GM12878 (cell line): Measurements from ENCODE around the gene AKT3. TPM values are rescaled to one million over a fixed set of nuclear protein-coding genes. Genes with fewer than 3 reads are reported as not detected.

Experiments
- ASH2L ChIP-seq: fragments of 300-600, 200-600 bp; sonication (generic); IDR thresholded peaks from 2 replicates; pipeline ENCODE4 v1.6.1; 2017; ENCODE audit warnings: low read depth, mild to moderate bottlenecking, borderline replicate concordance
- ATF3 ChIP-seq: IDR thresholded peaks from 2 replicates; pipeline ENCODE4 v1.6.1; 2011; ENCODE audit warnings: low read depth, mild to moderate bottlenecking, low read length, moderate library complexity, borderline replicate concordance; ENCODE audit errors: extremely low read depth
- BRCA1 ChIP-seq: IDR thresholded peaks from 2 replicates; pipeline ENCODE4 v1.6.1; 2011; ENCODE audit warnings: low read depth, low read length, improper control_type of control experiment
- CBX5 ChIP-seq: sonication (generic); IDR thresholded peaks from 2 replicates; pipeline ENCODE4 v1.6.1; 2016; ENCODE audit warnings: low read depth, moderate library complexity, mild to moderate bottlenecking, inconsistent platforms
- CHD1 ChIP-seq: IDR thresholded peaks from 2 replicates; pipeline ENCODE4 v1.6.1; 2012; ENCODE audit warnings: low read depth, low read length, improper control_type of control experiment
- E2F4 ChIP-seq: IDR thresholded peaks from 2 replicates; pipeline ENCODE4 v1.6.1; 2012; ENCODE audit warnings: low read depth, low read length, improper control_type of control experiment
- EGR1 ChIP-seq, 2 experiments: IDR thresholded peaks; 1 replicate in 1 of 2; 2 replicates in 1 of 2; pipeline ENCODE4 v1.6.1; 2011 to 2012; ENCODE audit warnings: low read depth in 2 of 2, low read length in 2 of 2, borderline replicate concordance in 1 of 2, mild to moderate bottlenecking in 1 of 2, moderate library complexity in 1 of 2
- ESRRA ChIP-seq: IDR thresholded peaks from 2 replicates; pipeline ENCODE4 v1.6.1; 2012; ENCODE audit warnings: mild to moderate bottlenecking, low read length, improper control_type of control experiment
- IKZF2 ChIP-seq, 2 experiments: fragments of 450-650 bp; IDR thresholded peaks; 2 replicates each; pipeline ENCODE4 v1.6.1; 2017; ENCODE audit warnings: mild to moderate bottlenecking in 2 of 2, moderate library complexity in 2 of 2
- MXI1 ChIP-seq: fragments of 150-350 bp; IDR thresholded peaks from 2 replicates; pipeline ENCODE4 v1.6.1; 2011; ENCODE audit warnings: low read depth, mild to moderate bottlenecking, inconsistent platforms, low read length, improper control_type of control experiment
- PBX3 ChIP-seq: IDR thresholded peaks from 2 replicates; pipeline ENCODE4 v1.6.1; 2011; ENCODE audit warnings: mild to moderate bottlenecking, low read depth, low read length, moderate library complexity; ENCODE audit not compliant: insufficient replicate concordance
- PML ChIP-seq: IDR thresholded peaks from 2 replicates; pipeline ENCODE4 v1.6.1; 2012; ENCODE audit warnings: low read length, inconsistent platforms
- POLR2A ChIP-seq: IDR thresholded peaks from 2 replicates; pipeline ENCODE4 v1.6.1; 2011; ENCODE audit warnings: low read depth, mild to moderate bottlenecking, low read length
- RBBP5 ChIP-seq: fragments of 200-600 bp; sonication (generic); conservative IDR thresholded peaks from 2 replicates; pipeline ENCODE4 v1.6.1; 2016
- RCOR1 ChIP-seq: conservative IDR thresholded peaks from 2 replicates; pipeline ENCODE4 v1.6.1; 2012; ENCODE audit warnings: low read depth, low read length, improper control_type of control experiment
- RELA ChIP-seq: fragments of 450-650 bp; IDR thresholded peaks from 2 replicates; pipeline ENCODE4 v1.8.0; 2014; ENCODE audit warnings: borderline replicate concordance; ENCODE audit not compliant: partially characterized antibody
- RFX5 ChIP-seq: IDR thresholded peaks from 2 replicates; pipeline ENCODE4 v1.6.1; 2011; ENCODE audit warnings: low read depth, low read length, improper control_type of control experiment
- SIN3A ChIP-seq: IDR thresholded peaks from 2 replicates; pipeline ENCODE4 v1.6.1; 2012; ENCODE audit warnings: low read depth, low read length, improper control_type of control experiment
- SIX5 ChIP-seq: IDR thresholded peaks from 2 replicates; pipeline ENCODE4 v1.6.1; 2011; ENCODE audit warnings: mild to moderate bottlenecking, low read depth, low read length, moderate library complexity; ENCODE audit not compliant: severe bottlenecking
- TAF1 ChIP-seq: IDR thresholded peaks from 2 replicates; pipeline ENCODE4 v1.6.1; 2011; ENCODE audit warnings: mild to moderate bottlenecking, low read depth, low read length, borderline replicate concordance
- USF1 ChIP-seq: IDR thresholded peaks from 2 replicates; pipeline ENCODE4 v1.6.1; 2011; ENCODE audit warnings: borderline replicate concordance, low read depth, mild to moderate bottlenecking, moderate library complexity, mixed read lengths, low read length; ENCODE audit not compliant: insufficient read depth; ENCODE audit errors: extremely low read length
- WRNIP1 ChIP-seq: IDR thresholded peaks from 2 replicates; pipeline ENCODE4 v1.6.1; 2011; ENCODE audit warnings: low read depth, low read length, improper control_type of control experiment, borderline replicate concordance
- ZBED1 ChIP-seq: IDR thresholded peaks from 2 replicates; pipeline ENCODE4 v1.6.1; 2016; ENCODE audit warnings: borderline replicate concordance
- ZZZ3 ChIP-seq: IDR thresholded peaks from 2 replicates; pipeline ENCODE4 v1.6.1; 2011; ENCODE audit warnings: low read depth; ENCODE audit not compliant: control insufficient read depth, insufficient read length
- polyA plus RNA-seq, 11 experiments: library from polyadenylated mRNA; depleted of rRNA in 4 of 11; unstranded in 6 of 11; stranded (reverse) in 5 of 11; fragments of >200 nt; fragmentation: Nextera tagmentation in 4 of 11; fragmentation: Illumina TruSeq in 1 of 11; extraction: Ambion mirVana in 4 of 11; extraction: Trizol in 1 of 11; gene quantifications; 1 replicate in 1 of 11; 2 replicates in 10 of 11; pipeline versions ENCODE4 v1.2.1 to v1.2.3, GENCODE V29; 2011 to 2016; ENCODE audit warnings: inconsistent platforms in 2 of 11, missing spikeins in 2 of 11, low read depth in 1 of 11
- total RNA-seq, 4 experiments: library from RNA; depleted of rRNA in 3 of 4; stranded (reverse); fragments of >200 nt in 3 of 4; fragmentation: Illumina TruSeq in 1 of 4; extraction: Trizol in 1 of 4; gene quantifications; 2 replicates each; pipeline versions ENCODE4 v1.2.1 to v1.2.3, GENCODE V29; 2013 to 2021

AKT3 gene
- total and polyA plus RNA-seq, 10 of the 15 experiments (the other 5 are each of a cell fraction or from before 2014, with no cell fraction given) = 0.03 to 0.56 (median 0.19) TPM

GRCh38 chr1:243850452-243851256 lies 611 bp upstream of the AKT3 start (continued):
- TF ChIP-seq EGR1 (IDR thresholded peaks at IDR 0.05; ENCODE audit: borderline replicate concordance in 1 of 2, low read depth in 2 of 2, low read length in 2 of 2) (peak in 1 of 2 experiments; percentile 47; a peak in 1 of 3 replicates), CHD1 (no peak), PBX3 (no peak), RELA (peak; percentile 24), RFX5 (no peak), MXI1 (no peak), PML (no peak), TAF1 (0 out of 2 replicates have a peak, but pooled peaks have one; percentile 1), ESRRA (no peak), BRCA1 (no peak), CBX5 (no peak), SIX5 (no peak), POLR2A (peak; percentile 71), E2F4 (no peak), ZBED1 (no peak), IKZF2 (IDR thresholded peaks at IDR 0.05) (no peak), SIN3A (no peak), USF1 (no peak), ZZZ3 (no peak), RCOR1 (0 out of 2 replicates have a peak, but pooled peaks have one; percentile 24), ATF3 (no peak), ASH2L (no peak), RBBP5 (no peak), WRNIP1 (no peak)
